NCI-H345 (cell line): ENCODE measurements around the gene TMF1.

Experiments
- DNase-seq: peaks from one replicate; lab custom pipeline; 2025; lab: John Stamatoyannopoulos, UW

Gene TMF1, protein sequence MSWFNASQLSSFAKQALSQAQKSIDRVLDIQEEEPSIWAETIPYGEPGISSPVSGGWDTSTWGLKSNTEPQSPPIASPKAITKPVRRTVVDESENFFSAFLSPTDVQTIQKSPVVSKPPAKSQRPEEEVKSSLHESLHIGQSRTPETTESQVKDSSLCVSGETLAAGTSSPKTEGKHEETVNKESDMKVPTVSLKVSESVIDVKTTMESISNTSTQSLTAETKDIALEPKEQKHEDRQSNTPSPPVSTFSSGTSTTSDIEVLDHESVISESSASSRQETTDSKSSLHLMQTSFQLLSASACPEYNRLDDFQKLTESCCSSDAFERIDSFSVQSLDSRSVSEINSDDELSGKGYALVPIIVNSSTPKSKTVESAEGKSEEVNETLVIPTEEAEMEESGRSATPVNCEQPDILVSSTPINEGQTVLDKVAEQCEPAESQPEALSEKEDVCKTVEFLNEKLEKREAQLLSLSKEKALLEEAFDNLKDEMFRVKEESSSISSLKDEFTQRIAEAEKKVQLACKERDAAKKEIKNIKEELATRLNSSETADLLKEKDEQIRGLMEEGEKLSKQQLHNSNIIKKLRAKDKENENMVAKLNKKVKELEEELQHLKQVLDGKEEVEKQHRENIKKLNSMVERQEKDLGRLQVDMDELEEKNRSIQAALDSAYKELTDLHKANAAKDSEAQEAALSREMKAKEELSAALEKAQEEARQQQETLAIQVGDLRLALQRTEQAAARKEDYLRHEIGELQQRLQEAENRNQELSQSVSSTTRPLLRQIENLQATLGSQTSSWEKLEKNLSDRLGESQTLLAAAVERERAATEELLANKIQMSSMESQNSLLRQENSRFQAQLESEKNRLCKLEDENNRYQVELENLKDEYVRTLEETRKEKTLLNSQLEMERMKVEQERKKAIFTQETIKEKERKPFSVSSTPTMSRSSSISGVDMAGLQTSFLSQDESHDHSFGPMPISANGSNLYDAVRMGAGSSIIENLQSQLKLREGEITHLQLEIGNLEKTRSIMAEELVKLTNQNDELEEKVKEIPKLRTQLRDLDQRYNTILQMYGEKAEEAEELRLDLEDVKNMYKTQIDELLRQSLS

GRCh38 chr3:69051756-69052471 lies at the start of gene TMF1:
Gene TMF1 (minus strand): TSS chr3:69052333. CDS start chr3:69052086, 247 bp downstream.
- DNase-seq = no peak

GRCh38 chr3:69099576-69099975 lies 47.4 kb upstream of the TMF1 start:
- DNase-seq = no peak

DNA sequence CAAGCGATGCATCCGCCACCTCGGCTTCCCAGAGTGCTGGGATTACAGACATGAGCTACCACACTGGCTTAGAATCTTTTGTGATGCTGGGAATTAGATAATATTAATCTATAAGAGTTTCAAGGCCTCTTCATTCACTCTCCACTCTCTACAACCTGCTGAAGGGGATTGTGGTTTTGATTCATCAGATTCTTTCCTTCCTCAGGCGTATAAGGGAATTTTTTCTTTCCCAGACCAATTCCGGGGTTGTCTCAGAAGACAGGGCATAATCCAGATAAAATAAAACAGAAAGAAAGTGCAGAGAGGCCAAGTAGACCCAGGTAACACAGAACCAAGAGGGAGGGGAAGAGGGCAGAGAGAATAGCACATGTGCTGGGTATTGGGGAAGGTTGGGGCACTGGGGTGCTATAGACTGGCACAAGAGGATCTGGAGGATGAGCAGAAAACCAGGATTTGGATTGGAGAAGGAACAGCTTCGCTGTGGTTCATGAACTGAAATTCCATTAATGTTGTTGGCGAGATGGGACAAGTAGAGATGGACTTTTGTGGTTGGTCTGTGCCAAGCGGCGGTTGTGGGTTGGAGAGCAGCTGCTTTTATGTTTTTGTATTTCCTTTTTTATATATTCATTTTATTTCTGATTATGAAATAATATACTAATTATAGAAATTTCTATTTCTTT lies 45.4 kb upstream of the TMF1 start:
- DNase-seq = no peak

GRCh38 chr3:69096299-69096698 lies 44.2 kb upstream of the TMF1 start:
- no peak for DNase-seq

DNA sequence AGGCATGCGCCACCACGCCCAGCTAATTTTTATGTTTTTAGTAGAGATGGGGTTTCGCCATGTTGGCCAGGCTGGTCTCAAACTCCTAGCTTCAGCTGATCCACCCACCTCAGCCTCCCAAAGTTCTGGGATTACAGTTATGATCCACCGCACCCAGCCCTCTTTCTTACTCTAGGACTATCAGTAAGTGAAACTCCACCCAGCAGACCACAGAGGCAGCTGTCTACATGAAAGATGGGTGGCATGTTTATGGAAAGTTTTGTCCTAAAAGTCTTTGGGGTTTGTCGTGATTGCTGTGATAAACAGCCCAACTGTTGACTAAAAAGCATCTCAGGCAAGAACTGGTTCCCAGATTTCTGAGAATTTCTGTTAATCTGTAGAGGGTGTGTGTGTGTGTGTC lies 43.5 kb upstream of the TMF1 start:
- DNase-seq = no peak

DNA sequence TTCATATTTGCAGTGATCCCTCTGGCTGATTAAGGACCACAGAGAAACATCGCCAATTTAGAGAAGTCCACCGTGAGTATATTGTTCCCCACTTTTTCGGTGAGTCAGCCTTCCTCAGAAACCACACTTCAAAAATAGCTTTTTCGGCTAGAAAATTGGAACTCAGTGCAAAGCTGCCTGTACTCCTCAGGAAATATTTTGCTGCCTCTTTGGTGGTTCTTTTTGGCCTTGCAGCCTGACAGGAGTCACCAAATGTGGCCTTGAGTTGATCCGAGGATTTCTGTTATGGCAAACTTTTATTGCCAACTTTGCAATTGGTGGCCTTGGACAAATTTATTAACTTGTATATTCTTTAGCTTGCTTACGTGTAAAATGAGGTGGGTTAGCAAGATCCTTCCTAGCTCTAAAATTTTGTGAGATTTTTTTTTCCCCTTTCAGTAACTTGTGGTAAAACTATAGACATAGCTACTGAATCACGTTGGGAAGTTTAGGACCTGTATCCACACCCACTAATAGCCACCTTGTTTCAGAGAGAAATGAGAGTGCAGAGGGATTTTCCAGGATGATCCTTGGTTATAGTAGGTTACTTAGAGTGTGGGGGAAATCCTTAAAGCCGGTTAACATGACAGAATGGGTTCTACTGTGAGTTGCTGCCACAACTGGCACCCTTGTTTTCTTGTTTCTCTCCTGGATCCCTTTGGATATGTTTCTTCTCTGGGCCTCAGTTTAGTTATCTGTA lies 42.5 kb upstream of the TMF1 start:
- no peak for DNase-seq

GRCh38 chr3:69092030-69092516 lies 39.9 kb upstream of the TMF1 start:
- no peak for DNase-seq

DNA sequence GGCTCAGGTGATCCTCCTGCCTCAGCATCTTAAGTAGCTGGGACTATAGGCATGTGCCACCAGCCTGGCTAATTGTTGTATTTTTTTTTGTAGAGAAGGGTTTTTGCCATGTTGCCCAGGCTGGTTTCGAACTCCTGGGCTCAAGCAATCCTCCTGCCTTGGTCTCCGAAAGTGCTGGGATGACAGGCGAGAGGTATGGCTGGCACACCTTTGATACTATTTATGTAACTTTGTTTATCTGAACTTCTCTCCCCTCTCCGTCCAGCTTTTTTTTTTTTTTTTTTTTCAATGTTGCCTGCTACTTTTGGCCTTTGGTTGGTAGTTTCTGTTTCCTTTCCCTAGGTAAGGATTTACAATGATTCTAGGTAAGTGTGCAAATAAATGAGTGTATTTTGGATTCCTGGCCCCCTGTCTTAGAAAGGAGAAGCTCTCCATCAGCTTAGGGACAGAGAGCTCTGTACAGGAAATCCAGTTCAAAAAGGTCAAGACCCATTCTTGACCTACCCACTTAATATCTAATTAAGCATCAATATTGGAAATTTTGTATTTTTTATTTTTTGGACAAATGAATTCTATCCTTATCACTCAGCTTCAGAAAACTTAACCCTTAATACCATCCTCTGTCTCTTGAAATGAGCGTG lies 39.4 kb upstream of the TMF1 start:
- DNase-seq = no peak

- no peak for DNase-seq
Measured at GRCh38 chr3:69090021-69090420, 37.9 kb upstream of the TMF1 start.

DNA sequence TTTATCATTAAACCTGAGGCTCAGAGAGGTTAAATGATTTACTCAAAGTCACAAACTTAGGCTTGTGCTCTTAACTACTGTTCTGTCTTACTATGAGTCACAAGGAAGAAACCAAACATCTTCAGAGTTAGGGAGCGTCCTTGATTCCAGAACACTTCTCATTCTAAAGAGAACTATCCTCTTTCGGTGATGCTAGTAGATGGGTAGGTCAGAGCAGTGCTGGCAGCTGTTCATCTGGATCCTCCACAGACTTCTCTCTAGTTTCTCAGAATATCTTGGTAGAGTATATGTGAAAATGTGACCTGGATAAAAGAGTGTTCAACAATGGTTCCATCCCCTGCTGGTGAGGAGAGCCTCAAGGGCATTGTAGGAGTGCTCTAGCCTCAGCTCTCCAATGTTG lies 35.9 kb upstream of the TMF1 start:
- DNase-seq = no peak

- no peak for DNase-seq
Measured at GRCh38 chr3:69087030-69087791, 35.1 kb upstream of the TMF1 start.

- peak; percentile 74 for DNase-seq
Measured at GRCh38 chr3:69085833-69086722, 33.9 kb upstream of the TMF1 start.

GRCh38 chr3:69085168-69085832 lies 33.2 kb upstream of the TMF1 start:
- DNase-seq = peak; percentile 2

DNA sequence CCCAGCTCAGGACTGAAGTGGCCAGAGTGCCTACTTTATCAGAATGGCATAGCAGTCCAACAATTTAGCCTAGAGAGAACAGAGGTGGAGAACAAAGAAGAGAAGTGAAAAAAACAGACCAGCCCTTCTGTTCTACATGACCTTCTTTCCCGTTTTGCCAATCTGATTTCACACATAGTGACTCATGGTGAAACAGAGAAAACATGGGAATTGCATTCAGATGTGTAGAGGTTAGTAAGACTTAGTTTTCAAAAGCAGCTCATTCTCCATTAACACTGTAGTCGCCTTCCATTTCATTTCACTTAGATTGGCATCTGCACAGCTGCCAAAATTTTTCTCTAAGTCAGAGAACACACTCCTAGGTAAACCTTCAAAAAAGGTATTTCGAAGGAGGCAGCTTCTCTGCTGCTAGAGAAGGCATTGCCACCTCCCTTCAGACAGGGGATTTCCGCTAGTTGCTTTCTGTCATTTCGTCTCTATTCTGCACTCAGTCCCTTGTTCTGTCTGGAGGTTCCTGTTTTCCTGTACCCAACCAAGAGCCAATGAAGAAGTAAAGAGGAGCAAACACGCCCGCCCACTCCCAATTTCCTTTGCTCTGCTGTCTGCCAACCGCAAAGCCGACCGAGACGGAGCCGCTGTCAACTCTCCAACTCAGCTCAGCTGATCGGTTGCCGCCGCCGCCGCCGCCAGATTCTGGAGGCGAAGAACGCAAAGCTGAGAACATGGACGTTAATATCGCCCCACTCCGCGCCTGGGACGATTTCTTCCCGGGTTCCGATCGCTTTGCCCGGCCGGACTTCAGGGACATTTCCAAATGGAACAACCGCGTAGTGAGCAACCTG lies 32.4 kb upstream of the TMF1 start, which contains the start of gene ARL6IP5:
TSS of gene ARL6IP5 (plus strand) at position 612 of the 842 bp plus-strand sequence. CDS start at position 723, 111 bp downstream.
- DNase-seq = peak; percentile 79

DNA sequence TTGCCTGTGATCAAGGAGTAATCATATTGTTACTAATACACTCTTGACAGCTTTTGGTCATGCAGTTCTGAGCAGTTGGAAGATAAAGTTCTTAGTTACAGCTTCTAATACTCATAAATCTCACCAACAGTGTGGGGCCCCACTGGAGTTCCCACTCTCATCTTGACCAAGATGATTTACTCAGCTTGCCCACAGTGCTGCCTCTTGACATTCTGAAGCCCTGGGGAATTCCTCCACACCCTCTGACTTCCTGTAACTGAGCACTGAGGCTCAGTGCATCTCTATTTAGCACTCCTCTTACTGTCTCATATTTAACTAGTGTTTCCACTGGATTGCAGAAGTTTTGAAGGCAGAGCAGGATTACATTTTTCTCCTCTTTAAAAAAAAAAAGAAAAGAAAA lies 30.7 kb upstream of the TMF1 start:
- no peak for DNase-seq

GRCh38 chr3:69082361-69082760 lies 30.2 kb upstream of the TMF1 start:
- no peak for DNase-seq
